Keratinocyte (primary cell): Measurements from ENCODE around the gene SNAPC4. TPM values are rescaled to one million over a fixed set of nuclear protein-coding genes. Genes with fewer than 3 reads are reported as not detected.

Source experiments
- DNase-seq: peaks from one replicate; pipeline ENCODE4 v3.0.0-alpha.2; 2011; ENCODE audit warnings: low read depth, missing footprints, low spot score
- FAIRE-seq: peaks from 2 replicates; lab custom pipeline; 2011; peaks lifted over from hg19 to GRCh38; lab: Jason Lieb, UNC
- H2AFZ ChIP-seq: 2 replicates; pipeline ENCODE4 v1.6.0; 2012; ENCODE audit warnings: low read length, control low read depth, inconsistent platforms; ENCODE audit not compliant: control insufficient read depth
- H3K27ac ChIP-seq: 2 replicates; pipeline ENCODE4 v1.5.1; 2011; ENCODE audit warnings: low read length; ENCODE audit not compliant: control insufficient read depth, insufficient read depth
- H3K27me3 ChIP-seq: 3 replicates; pipeline ENCODE4 v1.6.0; 2011; ENCODE audit warnings: low read length; ENCODE audit not compliant: control insufficient read depth, insufficient read depth; ENCODE audit errors: extremely low read depth
- H3K36me3 ChIP-seq, 2 experiments: 2 replicates in 1 of 2; 3 replicates in 1 of 2; pipeline ENCODE4 v1.5.1; 2011; ENCODE audit warnings: low read length in 2 of 2, mild to moderate bottlenecking in 1 of 2; ENCODE audit not compliant: control insufficient read depth in 2 of 2, insufficient read depth in 2 of 2; ENCODE audit errors: extremely low read depth in 1 of 2
- H3K4me1 ChIP-seq: 3 replicates; pipeline ENCODE4 v1.5.1; 2011; ENCODE audit warnings: low read length; ENCODE audit not compliant: control insufficient read depth, insufficient read depth; ENCODE audit errors: extremely low read depth
- H3K4me2 ChIP-seq: 3 replicates; pipeline ENCODE4 v1.6.0; 2011; ENCODE audit warnings: low read depth, low read length; ENCODE audit not compliant: control insufficient read depth, insufficient read depth; ENCODE audit errors: extremely low read depth
- H3K4me3 ChIP-seq, 3 experiments: fragments of 200-600 bp in 1 of 3; sonication (generic) in 1 of 3; 2 replicates in 2 of 3; 3 replicates in 1 of 3; pipeline ENCODE4 v1.5.1; 2011 to 2016; ENCODE audit warnings: low read length in 3 of 3, mild to moderate bottlenecking in 3 of 3, control low read depth in 2 of 3, inconsistent platforms in 1 of 3, low read depth in 1 of 3, mixed read lengths in 1 of 3, mixed run types in 1 of 3, moderate library complexity in 1 of 3; ENCODE audit not compliant: control insufficient read depth in 2 of 3, insufficient read depth in 2 of 3; ENCODE audit errors: extremely low read depth in 1 of 3
- H3K79me2 ChIP-seq: 2 replicates; pipeline ENCODE4 v1.6.0; 2012; ENCODE audit warnings: low read length; ENCODE audit not compliant: control insufficient read depth, insufficient read depth
- H3K9ac ChIP-seq: 3 replicates; pipeline ENCODE4 v1.6.0; 2011; ENCODE audit warnings: low read length; ENCODE audit not compliant: control insufficient read depth, insufficient read depth; ENCODE audit errors: extremely low read depth
- H3K9me1 ChIP-seq: 3 replicates; pipeline ENCODE4 v1.6.0; 2011; ENCODE audit warnings: low read length; ENCODE audit not compliant: control insufficient read depth, insufficient read depth; ENCODE audit errors: extremely low read depth
- H3K9me3 ChIP-seq: 2 replicates; pipeline ENCODE4 v1.5.1; 2012; ENCODE audit warnings: low read depth, low read length; ENCODE audit not compliant: control insufficient read depth
- H4K20me1 ChIP-seq: 3 replicates; pipeline ENCODE4 v1.6.0; 2011; ENCODE audit warnings: low read length; ENCODE audit not compliant: control insufficient read depth, insufficient read depth; ENCODE audit errors: extremely low read depth
- CTCF ChIP-seq, 3 experiments: IDR thresholded peaks in 1 of 3; conservative IDR thresholded peaks in 1 of 3; optimal IDR thresholded peaks in 1 of 3; 2 replicates in 2 of 3; 3 replicates in 1 of 3; pipeline versions ENCODE3 to v1.5.1; 2011; ENCODE audit warnings: low read length in 3 of 3, mild to moderate bottlenecking in 3 of 3, moderate library complexity in 2 of 3, control low read depth in 1 of 3, inconsistent platforms in 1 of 3; ENCODE audit not compliant: insufficient read depth in 2 of 3; ENCODE audit errors: extremely low read depth in 1 of 3
- EZH2 ChIP-seq: IDR thresholded peaks from one replicate; pipeline ENCODE4 v1.6.1; 2012; ENCODE audit warnings: inconsistent platforms, mild to moderate bottlenecking, low read length, moderate library complexity
- dilution Hi-C: fragments of 300-500 bp; cut with MboI; formaldehyde crosslinking; loops from one replicate; pipeline ENCODE4 v1.7.0; 2020; ENCODE audit warnings: low sequenced_read_pairs; ENCODE audit not compliant: extremely low pct_ligation_motif_present
- polyA plus RNA-seq, 5 experiments: library from polyadenylated mRNA; depleted of rRNA in 3 of 5; stranded (reverse) in 3 of 5; stranded (forward) in 1 of 5; unstranded in 1 of 5; fragments of >200 nt; gene quantifications; 1 replicate in 1 of 5; 2 replicates in 3 of 5; 3 replicates in 1 of 5; pipeline versions ENCODE4 v1.2.1 to v1.2.3, GENCODE V29; 2011 to 2012; ENCODE audit warnings: missing spikeins in 2 of 5, low read depth in 1 of 5, low replicate concordance in 1 of 5

SNAPC4 gene
- polyA plus RNA-seq, 1 donor (not counting 4 experiments of a cell fraction or from before 2014, with no cell fraction given) = 3.6 TPM

GRCh38 chr9:136379401-136379800 lies 20.6 kb downstream of the SNAPC4 start:
- FAIRE-seq (no peak), DNase-seq (no peak)
- Histone ChIP-seq H3K9me3 (no peaks in the 10 kb centered on the region), H3K27ac (no peak overlapping the region), H4K20me1 (peaks cover 2% of the 10 kb centered on the region), H3K79me2 (no peaks in the 10 kb centered on the region), H2AFZ (no peak overlapping the region), H3K4me3 (no peak overlapping the region), H3K9ac (no peak overlapping the region), H3K9me1 (no peaks in the 10 kb centered on the region), H3K4me2 (no peak overlapping the region), H3K4me1 (no peaks in the 10 kb centered on the region), H3K36me3 (peaks cover 25 to 45% of the 10 kb centered on the region in 2 experiments), H3K27me3 (no peaks in the 10 kb centered on the region)
- no peak for TF ChIP-seq EZH2
- no peak for TF ChIP-seq CTCF (optimal IDR thresholded peaks at IDR 0.05 in 1 of 3, IDR thresholded peaks at IDR 0.05 in 1 of 3, conservative IDR thresholded peaks at IDR 0.05 in 1 of 3; ENCODE audit: extremely low read depth in 1 of 3, insufficient read depth in 2 of 3, low read length in 3 of 3)
- dilution Hi-C loops = no loop called here

GRCh38 chr9:136379003-136379287 lies 21.0 kb downstream of the SNAPC4 start:
- no peak overlapping the region for H3K4me3 ChIP-seq
- H3K9me3 ChIP-seq = no peaks in the 10 kb centered on the region
- H4K20me1 ChIP-seq = peaks cover 2% of the 10 kb centered on the region
- H3K79me2 ChIP-seq = no peaks in the 10 kb centered on the region
- no peak overlapping the region for H3K9ac ChIP-seq
- peaks cover 20 to 41% of the 10 kb centered on the region in 2 experiments for H3K36me3 ChIP-seq
- H3K4me2 ChIP-seq = no peak overlapping the region
- H3K27ac ChIP-seq = no peak overlapping the region
- DNase-seq (no peak), FAIRE-seq (no peak)
- TF ChIP-seq CTCF (optimal IDR thresholded peaks at IDR 0.05 in 1 of 3, IDR thresholded peaks at IDR 0.05 in 1 of 3, conservative IDR thresholded peaks at IDR 0.05 in 1 of 3; ENCODE audit: extremely low read depth in 1 of 3, insufficient read depth in 2 of 3, low read length in 3 of 3) (no peak), EZH2 (no peak)
- H3K4me1 ChIP-seq = no peaks in the 10 kb centered on the region
- H3K27me3 ChIP-seq = no peaks in the 10 kb centered on the region
- dilution Hi-C loops = no loop called here
- H2AFZ ChIP-seq = no peak overlapping the region
- no peaks in the 10 kb centered on the region for H3K9me1 ChIP-seq
